Measurements from ENCODE around the gene HSD17B4. TPM values are rescaled to one million over a fixed set of nuclear protein-coding genes. Genes with fewer than 3 reads are reported as not detected.

The HSD17B4 gene
- total and polyA plus RNA-seq, 2 of the 13 experiments (the other 11 are each of a cell fraction or from before 2014, with no cell fraction given), result 178 to 399 TPM

DNA sequence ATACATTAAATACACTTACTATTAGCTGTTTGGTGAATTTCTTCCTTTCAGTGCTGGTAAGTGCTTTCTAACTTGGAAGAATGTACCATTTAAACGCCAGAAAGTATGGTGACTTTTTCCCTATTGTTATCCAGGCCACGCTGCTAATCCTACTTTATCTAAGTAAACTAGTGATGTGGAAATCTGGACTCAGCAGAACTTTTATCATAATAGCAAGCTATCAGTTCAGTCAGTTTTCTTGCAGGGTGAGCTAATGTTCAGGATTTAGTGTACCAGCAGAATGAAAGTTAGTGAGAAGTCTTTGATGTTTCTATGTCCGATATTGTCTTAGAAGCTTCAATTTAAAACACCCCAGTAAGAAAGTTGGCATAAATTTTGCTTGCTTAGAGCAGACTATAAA lies 72.2 kb downstream of the HSD17B4 start (continued):
- TF ChIP-seq, protein P1, sequence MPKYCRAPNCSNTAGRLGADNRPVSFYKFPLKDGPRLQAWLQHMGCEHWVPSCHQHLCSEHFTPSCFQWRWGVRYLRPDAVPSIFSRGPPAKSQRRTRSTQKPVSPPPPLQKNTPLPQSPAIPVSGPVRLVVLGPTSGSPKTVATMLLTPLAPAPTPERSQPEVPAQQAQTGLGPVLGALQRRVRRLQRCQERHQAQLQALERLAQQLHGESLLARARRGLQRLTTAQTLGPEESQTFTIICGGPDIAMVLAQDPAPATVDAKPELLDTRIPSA (CRISPR knock-in tag; IDR thresholded peaks at IDR 0.05; ENCODE audit: borderline replicate concordance), result no peak
- TF ChIP-seq, protein P2, sequence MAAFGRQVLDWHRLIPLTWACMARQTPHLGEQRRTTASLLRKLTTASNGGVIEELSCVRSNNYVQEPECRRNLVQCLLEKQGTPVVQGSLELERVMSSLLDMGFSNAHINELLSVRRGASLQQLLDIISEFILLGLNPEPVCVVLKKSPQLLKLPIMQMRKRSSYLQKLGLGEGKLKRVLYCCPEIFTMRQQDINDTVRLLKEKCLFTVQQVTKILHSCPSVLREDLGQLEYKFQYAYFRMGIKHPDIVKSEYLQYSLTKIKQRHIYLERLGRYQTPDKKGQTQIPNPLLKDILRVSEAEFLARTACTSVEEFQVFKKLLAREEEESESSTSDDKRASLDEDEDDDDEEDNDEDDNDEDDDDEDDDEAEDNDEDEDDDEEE (CRISPR knock-in tag; IDR thresholded peaks at IDR 0.05), result no peak
- no peak for TF ChIP-seq FLYWCH1 (CRISPR knock-in tag; IDR thresholded peaks at IDR 0.05)
- TF ChIP-seq, protein P3, sequence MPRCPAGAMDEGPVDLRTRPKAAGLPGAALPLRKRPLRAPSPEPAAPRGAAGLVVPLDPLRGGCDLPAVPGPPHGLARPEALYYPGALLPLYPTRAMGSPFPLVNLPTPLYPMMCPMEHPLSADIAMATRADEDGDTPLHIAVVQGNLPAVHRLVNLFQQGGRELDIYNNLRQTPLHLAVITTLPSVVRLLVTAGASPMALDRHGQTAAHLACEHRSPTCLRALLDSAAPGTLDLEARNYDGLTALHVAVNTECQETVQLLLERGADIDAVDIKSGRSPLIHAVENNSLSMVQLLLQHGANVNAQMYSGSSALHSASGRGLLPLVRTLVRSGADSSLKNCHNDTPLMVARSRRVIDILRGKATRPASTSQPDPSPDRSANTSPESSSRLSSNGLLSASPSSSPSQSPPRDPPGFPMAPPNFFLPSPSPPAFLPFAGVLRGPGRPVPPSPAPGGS (CRISPR knock-in tag; IDR thresholded peaks at IDR 0.05), result no peak
- no peak for TF ChIP-seq ZFP90 (CRISPR knock-in tag; IDR thresholded peaks at IDR 0.05; ENCODE audit: borderline replicate concordance)
- TF ChIP-seq PHF5A (CRISPR knock-in tag; IDR thresholded peaks at IDR 0.05; ENCODE audit: low read depth, unreplicated experiment), result no peak
- no peak for TF ChIP-seq SP5 (CRISPR knock-in tag; IDR thresholded peaks at IDR 0.05; ENCODE audit: borderline replicate concordance, low read depth)

DNA sequence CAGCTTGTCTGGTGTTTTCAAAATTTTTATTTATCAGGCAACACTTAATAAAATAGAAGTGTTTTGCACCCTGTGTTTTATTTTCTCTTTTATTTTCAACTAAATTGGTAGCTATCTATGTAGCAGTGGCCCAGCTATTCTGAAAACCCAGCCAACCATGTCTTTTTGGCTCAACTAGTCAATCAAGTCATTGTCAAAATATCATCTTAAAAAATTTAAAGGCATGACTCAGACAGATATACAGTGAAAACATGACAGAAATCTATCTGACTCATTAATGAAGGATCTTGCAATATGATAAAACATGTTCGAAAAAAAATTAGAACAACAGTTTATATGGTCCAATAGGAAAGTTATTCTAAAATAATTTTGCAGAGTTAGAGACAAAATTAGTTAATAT lies 75.1 kb downstream of the HSD17B4 start:
- no peak for ATAC-seq
- WGBS (ENCODE audit: low lambda C conversion rate), result 98% methylated on average over 1 of the region's 1 CpG
- Histone ChIP-seq H3K4me3 (replicated peaks in 1 of 3; ENCODE audit: insufficient read depth in 1 of 3, low read depth in 2 of 3, low read length in 3 of 3) (no peak overlapping the region), H3K27me3 (ENCODE audit: control insufficient read depth in 1 of 2, insufficient read depth in 2 of 2, low read length in 2 of 2) (no peaks in the 10 kb centered on the region), H3K27ac (ENCODE audit: extremely low read length, insufficient read depth, low read length) (no peak overlapping the region), H3K79me2 (ENCODE audit: insufficient read depth, low read length) (no peaks in the 10 kb centered on the region), H3K9me3 (ENCODE audit: low read length) (no peaks in the 10 kb centered on the region), H4K20me1 (ENCODE audit: insufficient read depth, low read length) (no peaks in the 10 kb centered on the region), H2AFZ (ENCODE audit: low read length) (no peak overlapping the region), H3K9ac (ENCODE audit: insufficient read depth, low read depth, low read length) (no peak overlapping the region), H3K36me3 (replicated peaks in 1 of 2; ENCODE audit: control insufficient read depth in 1 of 2, insufficient read depth in 2 of 2, low read length in 2 of 2) (peaks cover 1 to 41% of the 10 kb centered on the region in 2 experiments; a peak in 3 of 5 replicates), H3K4me2 (ENCODE audit: low read depth, low read length) (no peak overlapping the region), H3K4me1 (ENCODE audit: insufficient read depth, low read length) (peaks cover 35% of the 10 kb centered on the region)
- no peak for FAIRE-seq
- intact Hi-C loops (cut with micrococcal nuclease; ENCODE audit: unreplicated experiment) (no loop called here), in situ Hi-C loops (cut with HindIII; ENCODE audit: extremely low pct_ligation_motif_present, low pct_unique_long_range_greater_than_20kb) (no loop called here)
- ChIA-PET POLR2A (no interaction called here), CTCF (ENCODE audit: low intra/inter-chr PET ratio, low total read pairs) (no interaction called here)
- TF ChIP-seq ZNF567 (CRISPR knock-in tag; IDR thresholded peaks at IDR 0.05; ENCODE audit: borderline replicate concordance) (no peak), ZNF121 (CRISPR knock-in tag; IDR thresholded peaks at IDR 0.05) (no peak), MAZ (IDR thresholded peaks at IDR 0.05; ENCODE audit: borderline replicate concordance, low read depth, low read length) (no peak), MAZ (CRISPR knock-in tag; IDR thresholded peaks at IDR 0.05; ENCODE audit: low read depth) (no peak)
- TF ChIP-seq, protein P4, sequence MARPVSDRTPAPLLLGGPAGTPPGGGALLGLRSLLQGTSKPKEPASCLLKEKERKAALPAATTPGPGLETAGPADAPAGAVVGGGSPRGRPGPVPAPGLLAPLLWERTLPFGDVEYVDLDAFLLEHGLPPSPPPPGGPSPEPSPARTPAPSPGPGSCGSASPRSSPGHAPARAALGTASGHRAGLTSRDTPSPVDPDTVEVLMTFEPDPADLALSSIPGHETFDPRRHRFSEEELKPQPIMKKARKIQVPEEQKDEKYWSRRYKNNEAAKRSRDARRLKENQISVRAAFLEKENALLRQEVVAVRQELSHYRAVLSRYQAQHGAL (CRISPR knock-in tag; IDR thresholded peaks at IDR 0.05; ENCODE audit: not compliant biosample characterization), result no peak
- TF ChIP-seq, protein P5, sequence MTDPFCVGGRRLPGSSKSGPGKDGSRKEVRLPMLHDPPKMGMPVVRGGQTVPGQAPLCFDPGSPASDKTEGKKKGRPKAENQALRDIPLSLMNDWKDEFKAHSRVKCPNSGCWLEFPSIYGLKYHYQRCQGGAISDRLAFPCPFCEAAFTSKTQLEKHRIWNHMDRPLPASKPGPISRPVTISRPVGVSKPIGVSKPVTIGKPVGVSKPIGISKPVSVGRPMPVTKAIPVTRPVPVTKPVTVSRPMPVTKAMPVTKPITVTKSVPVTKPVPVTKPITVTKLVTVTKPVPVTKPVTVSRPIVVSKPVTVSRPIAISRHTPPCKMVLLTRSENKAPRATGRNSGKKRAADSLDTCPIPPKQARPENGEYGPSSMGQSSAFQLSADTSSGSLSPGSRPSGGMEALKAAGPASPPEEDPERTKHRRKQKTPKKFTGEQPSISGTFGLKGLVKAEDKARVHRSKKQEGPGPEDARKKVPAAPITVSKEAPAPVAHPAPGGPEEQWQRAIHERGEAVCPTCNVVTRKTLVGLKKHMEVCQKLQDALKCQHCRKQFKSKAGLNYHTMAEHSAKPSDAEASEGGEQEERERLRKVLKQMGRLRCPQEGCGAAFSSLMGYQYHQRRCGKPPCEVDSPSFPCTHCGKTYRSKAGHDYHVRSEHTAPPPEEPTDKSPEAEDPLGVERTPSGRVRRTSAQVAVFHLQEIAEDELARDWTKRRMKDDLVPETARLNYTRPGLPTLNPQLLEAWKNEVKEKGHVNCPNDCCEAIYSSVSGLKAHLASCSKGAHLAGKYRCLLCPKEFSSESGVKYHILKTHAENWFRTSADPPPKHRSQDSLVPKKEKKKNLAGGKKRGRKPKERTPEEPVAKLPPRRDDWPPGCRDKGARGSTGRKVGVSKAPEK (CRISPR knock-in tag; IDR thresholded peaks at IDR 0.05; ENCODE audit: borderline replicate concordance), result no peak
- no TSS peak for BruUV-seq (replicated peaks)
- no peak for DNase-seq (ENCODE audit: low spot score)
